A549 (cell line): ENCODE results near the gene ST8SIA5. TPM values are rescaled to one million over a fixed set of nuclear protein-coding genes. Genes with fewer than 3 reads are reported as not detected.

Source experiments
- ATAC-seq, 2 experiments: fragments of 200-7000 bp in 1 of 2; fragments of >200 bp in 1 of 2; cut with Nextera tagmentation in 1 of 2; cut with Tn5 transposase in 1 of 2; 3 replicates each; pipeline versions ENCODE4 v1.8.0 to v1.9.1; 2018 to 2020; ENCODE audit warnings: mild to moderate bottlenecking in 1 of 2, moderate library complexity in 1 of 2
- CTCF ChIA-PET: fragments of 300-600 bp; sonication (Branson Sonifier 250); formaldehyde crosslinking; extraction: SDS; loops from one replicate; lab custom pipeline; 2021; ENCODE audit warnings: antibody characterized with exemption, inconsistent platforms; lab: Yijun Ruan, JAX
- POLR2A ChIA-PET: fragments of 350-600 bp; formaldehyde crosslinking; extraction: SDS; loops from one replicate; lab custom pipeline; 2021; ENCODE audit warnings: antibody characterized with exemption, inconsistent platforms; lab: Yijun Ruan, JAX
- DNase-seq, 2 experiments: peaks; one replicate each; pipeline versions ENCODE4 v3.0.0 to v3.0.0-alpha.2; 2011 to 2016; ENCODE audit warnings: low read depth in 1 of 2, low spot score in 1 of 2
- FAIRE-seq: peaks from 2 replicates; lab custom pipeline; 2011; peaks lifted over from hg19 to GRCh38; lab: Jason Lieb, UNC
- H3K27ac ChIP-seq, 2 experiments: fragments of >200 bp; sonication (Bioruptor Twin); formaldehyde crosslinking; 3 replicates each; pipeline ENCODE4 v1.5.1; 2016 to 2017
- H3K4me1 ChIP-seq: fragments of >200 bp; sonication (Bioruptor Twin); formaldehyde crosslinking; 3 replicates; pipeline ENCODE4 v1.6.1; 2016
- H3K4me2 ChIP-seq: fragments of >200 bp; sonication (Bioruptor Twin); formaldehyde crosslinking; 3 replicates; pipeline ENCODE4 v1.6.1; 2016
- H3K4me3 ChIP-seq: fragments of >200 bp; sonication (Bioruptor Twin); formaldehyde crosslinking; 3 replicates; pipeline ENCODE4 v1.5.1; 2016
- H3K9me3 ChIP-seq: fragments of >200 bp; sonication (Bioruptor Twin); formaldehyde crosslinking; 3 replicates; pipeline ENCODE4 v1.6.1; 2016
- BCL3 ChIP-seq: fragments of >200 bp; sonication (Bioruptor Twin); formaldehyde crosslinking; IDR thresholded peaks from 3 replicates; pipeline ENCODE4 v1.6.1; 2016
- CBX8 ChIP-seq: fragments of 200-600 bp; sonication (generic); IDR thresholded peaks from 2 replicates; pipeline ENCODE4 v1.6.1; 2016
- CTCF ChIP-seq: fragments of >200 bp; sonication (Bioruptor Twin); formaldehyde crosslinking; IDR thresholded peaks from 3 replicates; pipeline ENCODE4 v1.5.1; 2016
- E2F6 ChIP-seq: IDR thresholded peaks from 2 replicates; pipeline ENCODE4 v1.6.1; 2012; ENCODE audit warnings: low read depth, borderline replicate concordance
- GATA3 ChIP-seq: IDR thresholded peaks from 2 replicates; pipeline ENCODE4 v1.6.1; 2012; ENCODE audit warnings: borderline replicate concordance
- HOXA7 ChIP-seq: fragments of 250-450 bp; sonication (Bioruptor Pico); IDR thresholded peaks from 2 replicates; pipeline ENCODE4 v1.5.0; 2020; ENCODE audit warnings: mild to moderate bottlenecking, moderate library complexity
- HOXB13 ChIP-seq: fragments of 250-450 bp; sonication (Bioruptor Pico); IDR thresholded peaks from 2 replicates; pipeline ENCODE4 v1.5.0; 2020; ENCODE audit warnings: low read depth, mild to moderate bottlenecking, moderate library complexity
- JUNB ChIP-seq: fragments of >200 bp; sonication (Bioruptor Twin); formaldehyde crosslinking; IDR thresholded peaks from 2 replicates; pipeline ENCODE4 v1.6.1; 2016
- MAFK ChIP-seq: fragments of 450-650 bp; IDR thresholded peaks from 2 replicates; pipeline ENCODE4 v1.6.1; 2014; ENCODE audit not compliant: partially characterized antibody
- NPAS2 ChIP-seq: fragments of 250-450 bp; sonication (Bioruptor Pico); IDR thresholded peaks from 2 replicates; pipeline ENCODE4 v1.8.0; 2022; ENCODE audit warnings: mild to moderate bottlenecking, moderate library complexity, borderline replicate concordance
- PBX3 ChIP-seq: IDR thresholded peaks from 2 replicates; pipeline ENCODE4 v1.6.1; 2012
- PHF8 ChIP-seq: fragments of 200-600 bp; sonication (generic); IDR thresholded peaks from 2 replicates; pipeline ENCODE4 v1.6.1; 2016; ENCODE audit warnings: low read depth, mild to moderate bottlenecking, antibody characterized with exemption, moderate library complexity, borderline replicate concordance
- POLR2AphosphoS2 ChIP-seq: conservative IDR thresholded peaks from 2 replicates; pipeline ENCODE4 v1.6.1; 2012; ENCODE audit warnings: low read length, improper control_type of control experiment, inconsistent platforms
- RCOR1 ChIP-seq: fragments of 150-350 bp; IDR thresholded peaks from 2 replicates; pipeline ENCODE4 v1.6.1; 2014; ENCODE audit warnings: antibody characterized with exemption, low read length, low read depth
- TFCP2L1 ChIP-seq: fragments of 250-450 bp; sonication (Bioruptor Pico); IDR thresholded peaks from 2 replicates; pipeline ENCODE4 v1.5.0; 2021; ENCODE audit warnings: mild to moderate bottlenecking
- USF2 ChIP-seq: fragments of 450-650 bp; IDR thresholded peaks from 2 replicates; pipeline ENCODE4 v1.6.1; 2014; ENCODE audit warnings: antibody characterized with exemption
- ZSCAN20 ChIP-seq: fragments of 250-450 bp; sonication (Bioruptor Pico); IDR thresholded peaks from 2 replicates; pipeline ENCODE4 v1.8.0; 2022; ENCODE audit warnings: mild to moderate bottlenecking, moderate library complexity
- WGBS: methylation state at CpG from one replicate; pipeline ENCODE4 v1.1.6; 2017; ENCODE audit errors: missing lambda C conversion rate; 5-methylcytosine and 5-hydroxymethylcytosine counted together
- polyA plus RNA-seq, 4 experiments: library from polyadenylated mRNA; depleted of rRNA in 3 of 4; stranded (reverse); fragments of >200 nt; fragmentation: RNase III in 1 of 4; extraction: RNeasy Plus Mini Kit Qiagen cat#74134 plus additional on column Dnase treatment in 1 of 4; gene quantifications; 2 replicates in 3 of 4; 3 replicates in 1 of 4; pipeline ENCODE4 v1.2.3, GENCODE V29; 2011 to 2017

Gene ST8SIA5
- polyA plus RNA-seq, 2 of the 4 experiments (the other 2 are of a cell fraction) = not detected

- no peak overlapping the region for H3K27ac ChIP-seq
- 79% methylated on average over 1 of the region's 1 CpG for WGBS
- H3K4me1 ChIP-seq = no peaks in the 10 kb centered on the region
- CTCF ChIA-PET = interaction anchor here (9.9 kb wide), 1 partner anchor 383 kb away, joined by 109 read pairs; no protein-coding TSS in a partner anchor
- no peak overlapping the region for H3K4me2 ChIP-seq
- no peak overlapping the region for H3K4me3 ChIP-seq
- H3K9me3 ChIP-seq = no peaks in the 10 kb centered on the region
- POLR2A ChIA-PET = no interaction called here
- FAIRE-seq = no peak
- TF ChIP-seq RCOR1 (no peak), MAFK (peak; percentile 6)
- no peak for DNase-seq
- no peak for ATAC-seq
These were observed 93.3 kb downstream of the ST8SIA5 start for GRCh38 chr18:46663539-46663938.

- ChIA-PET CTCF (interaction anchor here (0.7 to 9.9 kb wide), 8 partner anchors 10 to 512 kb away, joined by 3 to 109 read pairs (median 4); a partner anchor contains a TSS), POLR2A (no interaction called here)
- 38% methylated on average over 8 of the region's 9 CpGs for WGBS
- no peak for FAIRE-seq
- H3K4me3 ChIP-seq = no peak overlapping the region
- DNase-seq = peak in 1 of 2 experiments; percentile 8
- no peak overlapping the region for H3K27ac ChIP-seq
- H3K4me1 ChIP-seq = no peaks in the 10 kb centered on the region
- no peak overlapping the region for H3K4me2 ChIP-seq
- H3K9me3 ChIP-seq = no peaks in the 10 kb centered on the region
- no peak; a peak in 1 of 6 replicates for ATAC-seq
- TF ChIP-seq MAFK (no peak), RCOR1 (no peak), E2F6 (no peak), USF2 (peak; percentile 36; the same call in 1 of the 2 replicates), BCL3 (no peak)
These were observed 95.7 kb downstream of the ST8SIA5 start for GRCh38 chr18:46660957-46661749.

- ATAC-seq = no peak
- Histone ChIP-seq H3K4me1 (no peaks in the 10 kb centered on the region), H3K4me2 (no peak overlapping the region), H3K27ac (no peak overlapping the region), H3K4me3 (no peak overlapping the region), H3K9me3 (no peaks in the 10 kb centered on the region)
- no peak for FAIRE-seq
- no peak for DNase-seq
- WGBS = 56% methylated on average over 3 of the region's 3 CpGs
- no peak for TF ChIP-seq PHF8
- TF ChIP-seq NPAS2 (CRISPR knock-in tag) = no peak
- TF ChIP-seq GATA3 = no peak
- no peak for TF ChIP-seq POLR2AphosphoS2
- no peak for TF ChIP-seq HOXA7 (CRISPR knock-in tag)
- no peak for TF ChIP-seq PBX3
- TF ChIP-seq HOXB13 (CRISPR knock-in tag) = no peak
- no peak for TF ChIP-seq JUNB
- no peak for TF ChIP-seq CTCF
- no peak for TF ChIP-seq TFCP2L1 (CRISPR knock-in tag)
- no peak for TF ChIP-seq CBX8
- TF ChIP-seq ZSCAN20 (CRISPR knock-in tag) = no peak
- ChIA-PET POLR2A (no interaction called here), CTCF (interaction anchor here (0.7 to 9.9 kb wide), 11 partner anchors 15 to 523 kb away, joined by 3 to 109 read pairs (median 5); a partner anchor contains a TSS)
These were observed 97.4 kb downstream of the ST8SIA5 start for GRCh38 chr18:46659484-46659883.
